GM18951 (cell line): ENCODE data around the gene ENOSF1.
"Not testable (repeated sequence)": the region's sequence is repeated elsewhere in the genome, so short reads cannot be mapped to it uniquely, and the experiment has no call there.

Source experiments
- POLR2A ChIP-seq: IDR thresholded peaks from 4 replicates; pipeline ENCODE4 v1.6.1; 2011; ENCODE audit warnings: mild to moderate bottlenecking; ENCODE audit not compliant: insufficient read length, insufficient read depth; ENCODE audit errors: extremely low read depth
- in situ Hi-C: fragments of 300-500 bp; cut with MboI; formaldehyde crosslinking; loops from one replicate; pipeline ENCODE4 v1.12.0; 2022; ENCODE audit warnings: low sequenced_read_pairs, mixed read lengths, inconsistent platforms; ENCODE audit not compliant: unreplicated experiment

ENOSF1 gene, protein sequence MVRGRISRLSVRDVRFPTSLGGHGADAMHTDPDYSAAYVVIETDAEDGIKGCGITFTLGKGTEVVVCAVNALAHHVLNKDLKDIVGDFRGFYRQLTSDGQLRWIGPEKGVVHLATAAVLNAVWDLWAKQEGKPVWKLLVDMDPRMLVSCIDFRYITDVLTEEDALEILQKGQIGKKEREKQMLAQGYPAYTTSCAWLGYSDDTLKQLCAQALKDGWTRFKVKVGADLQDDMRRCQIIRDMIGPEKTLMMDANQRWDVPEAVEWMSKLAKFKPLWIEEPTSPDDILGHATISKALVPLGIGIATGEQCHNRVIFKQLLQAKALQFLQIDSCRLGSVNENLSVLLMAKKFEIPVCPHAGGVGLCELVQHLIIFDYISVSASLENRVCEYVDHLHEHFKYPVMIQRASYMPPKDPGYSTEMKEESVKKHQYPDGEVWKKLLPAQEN

DNA sequence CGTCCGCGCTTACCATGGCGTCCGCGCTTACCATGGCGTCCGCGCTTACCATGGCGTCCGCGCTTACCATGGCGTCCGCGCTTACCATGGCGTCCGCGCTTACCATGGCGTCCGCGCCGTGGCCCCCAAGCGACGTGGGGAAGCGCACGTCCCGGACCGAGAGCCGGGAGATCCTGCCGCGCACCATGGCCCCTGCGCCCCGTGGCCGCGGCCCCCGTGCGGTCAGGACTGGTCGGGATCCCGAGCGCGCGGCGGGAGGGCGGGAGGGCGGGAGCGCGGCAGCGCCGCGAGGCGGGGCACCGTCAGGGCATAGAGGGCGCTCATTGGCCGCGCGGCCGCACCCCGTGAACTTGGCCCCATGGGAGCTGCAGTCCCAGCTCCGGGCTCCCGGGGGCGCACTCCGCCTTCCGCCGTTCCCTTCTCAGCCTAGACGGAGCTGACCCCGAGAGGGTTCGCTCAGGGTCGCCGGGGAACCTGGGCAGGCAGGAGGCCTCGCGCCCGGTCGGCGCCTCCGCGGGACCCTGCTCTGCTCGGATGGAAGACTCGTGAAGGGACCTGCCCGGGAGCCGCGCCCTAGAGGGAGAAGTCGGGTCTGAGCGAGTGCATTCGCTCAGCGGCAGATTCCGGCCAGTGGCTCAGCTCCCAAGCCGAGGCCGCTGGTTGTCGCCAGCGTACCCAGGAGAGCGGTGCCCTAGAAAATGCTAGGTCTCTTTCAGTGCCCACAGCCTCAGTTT, at the start of gene ENOSF1:
Gene ENOSF1 (minus strand): TSS at position 230 of the 734 bp plus-strand sequence. CDS start 43 bp downstream, at position 187.
- peak; percentile 60 for TF ChIP-seq POLR2A
- in situ Hi-C loops = no loop called here

DNA sequence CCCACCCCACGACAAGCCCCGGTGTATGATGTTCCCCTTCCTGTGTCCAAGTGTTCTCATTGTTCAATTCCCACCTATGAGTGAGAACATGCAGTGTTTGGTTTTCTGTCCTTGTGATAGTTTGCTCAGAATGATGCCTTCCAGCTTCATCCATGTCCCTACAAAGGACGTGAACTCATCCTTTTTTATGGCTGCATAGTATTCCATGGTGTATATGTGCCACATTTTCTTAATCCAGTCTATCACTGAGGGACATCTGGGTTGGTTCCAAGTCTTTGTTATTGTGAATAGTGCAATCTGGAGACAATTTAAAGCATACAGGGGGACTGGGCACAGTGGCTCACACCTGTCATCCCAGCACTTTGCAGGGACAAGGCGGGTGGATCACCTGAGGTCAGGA, 47.4 kb upstream of the ENOSF1 start:
- in situ Hi-C loops = not testable (repeated sequence)

DNA sequence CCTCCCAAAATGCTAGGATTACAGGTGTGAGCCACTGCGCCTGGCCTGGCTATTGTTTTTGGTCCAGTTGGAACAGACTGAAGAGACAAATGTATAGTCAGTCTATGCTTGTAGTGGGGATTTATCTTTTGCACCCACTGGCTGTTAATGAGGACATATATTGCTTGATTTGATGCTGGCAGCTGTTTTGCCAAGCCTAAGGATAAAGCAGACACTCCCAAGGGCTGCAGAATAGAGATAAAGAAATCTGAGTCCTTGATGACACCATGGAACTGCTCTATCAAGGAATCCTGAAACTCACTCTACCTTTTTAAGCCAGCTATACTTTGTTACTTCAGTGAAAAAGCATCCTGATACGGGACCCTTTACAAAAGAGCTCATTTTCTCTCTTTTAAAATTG, 43.1 kb upstream of the ENOSF1 start:
- no peak for TF ChIP-seq POLR2A
- in situ Hi-C loops = no loop called here

DNA sequence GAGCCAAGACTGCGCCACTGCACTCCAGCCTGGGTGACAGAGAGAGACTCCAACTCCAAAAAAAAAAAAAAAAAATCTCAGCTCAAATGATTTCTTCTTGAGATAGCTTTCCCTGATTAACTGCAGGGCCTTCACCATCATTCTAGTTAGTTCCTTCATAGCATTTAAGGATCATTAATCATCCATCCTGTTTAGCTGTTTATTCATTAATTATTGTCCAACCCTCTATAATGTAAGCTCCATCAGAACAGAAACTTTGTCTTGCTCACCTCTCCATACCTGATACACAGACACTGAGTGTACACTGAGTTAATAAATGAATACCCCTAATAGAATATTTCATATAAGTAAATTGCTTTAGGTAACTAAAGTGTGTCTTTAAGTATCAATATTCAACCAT, 42.2 kb upstream of the ENOSF1 start:
- no peak for TF ChIP-seq POLR2A
- in situ Hi-C loops = no loop called here

DNA sequence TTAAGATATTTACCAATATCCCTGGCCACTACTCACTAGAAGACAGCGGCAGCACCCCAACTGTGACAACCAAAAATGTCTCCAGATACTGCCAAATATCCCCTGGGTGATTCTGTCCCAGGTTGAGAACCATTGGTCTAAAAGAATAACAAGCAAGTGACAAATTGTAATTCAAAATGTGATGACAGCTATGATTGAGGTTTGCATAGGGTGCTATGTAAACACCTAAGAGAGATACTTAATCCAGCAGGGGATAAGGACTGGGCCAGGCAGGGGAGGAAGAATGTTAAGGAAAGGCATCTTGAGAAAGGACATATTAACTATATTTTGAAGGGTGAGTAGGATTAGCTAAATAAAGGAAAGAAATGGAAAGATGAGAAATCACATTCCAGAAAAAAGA, 38.0 kb upstream of the ENOSF1 start:
- no peak for TF ChIP-seq POLR2A
- in situ Hi-C loops = no loop called here

DNA sequence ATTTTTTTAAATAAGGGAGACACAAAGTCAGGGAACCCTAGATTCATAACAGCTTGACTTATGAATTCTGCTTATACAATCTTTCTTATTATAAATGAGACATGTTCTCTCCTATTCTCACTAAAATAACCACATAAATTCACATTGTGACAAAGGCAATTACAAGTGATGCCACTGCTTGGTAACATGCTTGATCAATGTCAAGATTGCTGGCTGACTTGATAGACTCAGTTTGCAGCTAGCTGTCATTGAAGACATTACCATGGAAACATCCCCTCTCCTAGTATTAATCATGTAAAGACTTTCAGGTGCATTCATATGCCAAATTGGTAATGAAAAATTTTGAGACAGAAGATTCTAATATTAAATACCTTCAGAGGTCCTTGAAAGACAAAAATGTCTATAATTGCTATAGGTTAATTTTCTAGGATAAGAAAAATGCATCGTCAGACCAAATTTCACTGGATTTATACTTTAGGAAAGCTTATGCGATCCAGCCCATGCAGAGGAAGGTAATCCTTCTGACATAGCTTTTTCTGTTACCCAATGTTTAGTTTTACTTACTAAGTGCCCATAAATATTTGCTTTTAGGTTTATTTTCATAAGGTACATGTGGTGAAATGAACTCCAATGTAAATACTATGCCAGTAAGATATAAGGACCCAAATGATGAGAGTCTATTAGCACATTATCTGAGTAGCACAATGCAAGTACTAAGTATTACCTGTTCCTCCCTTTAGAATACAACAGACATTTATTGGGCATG, 32.6 kb upstream of the ENOSF1 start:
- TF ChIP-seq POLR2A = no peak
- in situ Hi-C loops = loop anchor here (5.0 kb wide), 1 partner anchor 77 kb away; no protein-coding TSS in a partner anchor

DNA sequence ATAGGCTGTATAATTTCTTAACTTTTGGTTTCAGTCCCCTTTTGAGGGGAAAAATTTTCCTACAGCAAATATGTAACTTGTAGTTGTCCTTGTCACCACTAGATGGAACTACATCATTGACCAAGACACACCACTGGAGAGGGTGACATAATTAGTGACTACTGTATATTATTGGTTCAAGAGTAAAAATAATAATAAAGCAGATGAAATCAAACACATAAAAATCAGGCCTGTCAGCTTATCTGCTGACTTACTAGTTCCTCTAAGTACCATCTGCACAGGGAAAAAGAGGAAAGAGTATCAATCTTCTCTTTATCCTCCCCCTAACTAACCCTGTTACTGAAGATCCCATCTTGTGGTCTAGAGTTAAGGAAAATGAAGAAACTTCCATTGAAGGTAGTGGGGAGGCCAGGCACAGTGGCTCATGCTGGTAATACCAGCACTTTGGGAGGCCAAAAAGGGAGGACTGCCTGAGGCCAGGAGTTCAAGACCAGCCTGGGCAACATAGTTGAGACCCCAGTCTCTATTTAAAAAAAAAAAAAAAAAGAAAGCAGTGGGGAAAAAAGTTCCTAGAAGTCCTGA, 29.6 kb upstream of the ENOSF1 start:
- TF ChIP-seq POLR2A = no peak
- in situ Hi-C loops = loop anchor here (5.0 kb wide), 1 partner anchor 80 kb away; no protein-coding TSS in a partner anchor

DNA sequence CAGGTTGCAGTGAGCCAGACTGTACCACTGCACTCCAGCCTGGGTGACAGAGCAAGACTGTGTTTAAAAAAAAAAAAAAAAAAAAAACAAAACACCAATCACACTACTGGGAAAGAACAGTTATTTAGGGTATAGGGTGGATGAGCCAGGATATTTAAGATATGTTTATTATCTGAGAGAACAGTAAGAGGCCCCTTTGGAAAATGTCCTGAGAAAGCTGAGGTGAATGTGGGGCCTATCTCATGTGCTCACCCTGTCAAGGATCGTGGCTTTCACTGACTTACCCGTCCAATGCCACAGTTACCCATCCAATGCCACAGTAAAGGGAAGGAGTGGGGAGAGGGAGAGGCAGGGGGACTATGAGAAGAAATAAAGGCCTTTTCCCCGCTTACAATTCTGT, 19.9 kb upstream of the ENOSF1 start:
- no peak for TF ChIP-seq POLR2A
- in situ Hi-C loops = no loop called here

DNA sequence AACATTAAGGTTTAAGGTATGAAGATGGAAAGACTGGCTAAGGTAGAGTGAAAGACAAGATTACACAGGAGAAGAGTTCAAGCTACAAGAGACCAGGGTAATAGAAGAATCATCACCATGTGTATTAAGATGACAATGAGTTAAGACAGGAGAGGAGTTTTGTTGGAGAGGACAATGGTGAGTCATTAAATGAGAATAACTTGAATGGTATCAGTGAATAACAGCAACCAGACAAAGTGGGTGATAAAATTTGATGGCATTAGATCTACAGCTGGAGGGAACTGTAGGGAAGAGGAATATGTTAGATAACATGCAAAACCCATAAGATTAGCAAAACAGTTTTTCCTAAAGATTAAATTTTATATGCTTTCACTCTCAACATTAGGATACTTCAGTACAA, 18.8 kb upstream of the ENOSF1 start:
- in situ Hi-C loops = no loop called here
- TF ChIP-seq POLR2A = no peak

DNA sequence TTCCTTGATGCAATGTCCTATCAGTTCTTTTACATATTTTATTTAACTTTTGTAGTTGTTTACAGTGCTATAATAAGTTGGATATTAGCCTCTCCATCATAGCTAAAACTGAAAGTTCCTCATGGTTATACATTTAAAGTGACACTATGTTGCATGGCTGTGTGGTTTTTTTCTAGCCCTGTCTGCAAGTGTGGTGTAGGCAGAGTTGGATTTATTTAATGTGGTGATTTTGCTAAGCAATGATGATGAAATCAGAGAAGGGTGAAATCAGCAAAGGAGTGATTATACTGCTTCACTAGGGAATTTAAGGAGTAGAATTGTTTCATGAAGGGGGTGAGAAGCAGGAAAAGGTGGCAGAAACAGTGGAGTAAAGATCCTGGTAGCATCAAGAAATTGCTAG, 18.3 kb upstream of the ENOSF1 start:
- no peak for TF ChIP-seq POLR2A

DNA sequence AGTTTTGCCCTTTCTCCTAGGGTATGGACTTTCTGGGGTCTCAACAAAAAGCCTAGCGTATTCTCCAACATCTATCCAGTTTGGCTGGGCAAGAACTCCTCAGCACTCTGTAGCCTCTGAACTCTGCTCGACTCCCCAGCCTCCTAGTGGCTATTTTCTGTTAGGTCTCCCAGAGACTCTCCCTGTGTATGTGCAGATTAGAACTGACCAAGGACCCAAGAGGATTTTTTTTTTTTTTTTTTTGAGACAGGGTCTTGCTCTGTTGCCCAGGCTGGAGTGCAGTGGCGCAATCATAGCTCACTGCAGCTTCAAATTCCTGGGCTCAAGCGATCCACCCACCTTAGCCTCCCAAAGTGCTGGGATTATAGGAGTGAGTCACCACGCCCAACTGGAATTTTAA, 17.7 kb upstream of the ENOSF1 start:
- in situ Hi-C loops = not testable (repeated sequence)

More for the DNA sequence above, 18.3 kb upstream of the ENOSF1 start:
- in situ Hi-C loops = no loop called here

DNA sequence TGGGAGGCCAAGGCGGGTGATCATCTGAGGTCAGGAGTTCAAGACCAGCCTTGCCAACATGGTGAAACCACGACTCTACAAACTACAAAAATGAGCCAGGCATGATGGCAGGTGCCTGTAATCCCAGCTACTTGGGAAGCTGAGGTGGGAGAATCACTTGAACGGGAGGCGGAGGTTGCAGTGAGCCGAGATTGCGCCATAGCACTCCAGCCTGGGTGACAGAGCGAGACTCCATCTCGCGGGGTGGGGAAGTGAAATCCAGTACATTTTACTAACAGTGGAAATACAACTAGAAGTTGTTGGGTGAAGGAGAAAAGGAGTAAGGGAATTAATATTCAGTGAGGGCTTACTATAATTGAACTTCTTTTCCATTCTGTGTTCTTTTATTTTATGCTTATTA, 13.2 kb upstream of the ENOSF1 start:
- in situ Hi-C loops = no loop called here
- no peak for TF ChIP-seq POLR2A

DNA sequence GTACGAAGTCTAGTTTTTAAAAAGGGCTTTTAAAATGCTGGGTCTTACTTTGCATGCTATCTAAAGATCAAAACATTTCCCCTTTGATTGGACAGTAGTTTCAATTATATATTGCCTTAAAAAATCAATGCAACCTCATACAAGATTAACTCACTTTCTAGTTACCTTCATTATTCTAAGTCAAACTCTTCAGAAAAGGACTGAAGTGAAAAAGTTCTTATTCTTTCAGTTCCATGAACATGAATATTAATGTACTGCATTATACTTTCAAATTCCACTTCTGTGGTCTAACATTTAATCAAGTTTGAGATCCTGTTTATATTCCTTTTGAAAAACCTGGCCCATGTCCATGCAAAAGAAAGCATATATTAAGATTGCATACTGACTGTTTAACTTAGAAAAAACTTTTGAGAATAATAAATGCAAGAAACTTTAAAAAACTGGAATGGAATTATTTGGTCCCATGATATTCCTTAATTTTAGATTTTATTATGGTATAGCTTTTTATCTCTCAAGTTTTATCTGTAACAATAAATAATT, 11.2 kb upstream of the ENOSF1 start:
- in situ Hi-C loops = no loop called here
- no peak for TF ChIP-seq POLR2A

DNA sequence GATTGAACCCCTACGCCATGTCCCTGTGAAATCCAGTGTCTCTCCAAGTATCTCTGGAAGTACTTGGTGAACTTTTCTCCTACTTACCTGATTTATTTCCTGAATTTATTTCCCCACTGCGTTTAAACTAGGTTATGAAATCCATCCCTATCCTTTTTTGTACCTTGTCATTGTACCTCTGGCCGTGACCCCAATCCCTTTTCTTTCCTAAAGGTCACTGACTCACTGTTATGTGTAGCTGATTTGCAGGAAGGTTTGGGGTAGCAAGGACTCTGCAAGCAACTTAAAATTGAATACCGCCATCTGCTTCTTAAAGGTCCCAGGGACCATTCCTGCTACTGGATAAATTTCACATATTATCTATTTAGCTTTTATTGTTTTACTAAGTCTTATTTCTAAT, 4.6 kb upstream of the ENOSF1 start:
- in situ Hi-C loops = no loop called here
- no peak for TF ChIP-seq POLR2A
